Suprapubic skin (tissue), 3 donors: ENCODE results near the gene WSCD1.

Experiments
- CTCF ChIP-seq, 2 donors: fragments of 200-600 bp in 1 of 2; fragments of 450-650 bp in 1 of 2; sonication (generic) in 1 of 2; IDR thresholded peaks; one replicate each; pipeline ENCODE4 v1.5.1; 2016 to 2019; ENCODE audit warnings: antibody characterized with exemption in 2 of 2, mild to moderate bottlenecking in 1 of 2, moderate library complexity in 1 of 2
- POLR2A ChIP-seq, 2 donors: fragments of 450-650 bp; IDR thresholded peaks; one replicate each; pipeline ENCODE4 v1.6.1; 2017; ENCODE audit warnings: antibody characterized with exemption in 2 of 2, mild to moderate bottlenecking in 2 of 2, moderate library complexity in 2 of 2

DNA sequence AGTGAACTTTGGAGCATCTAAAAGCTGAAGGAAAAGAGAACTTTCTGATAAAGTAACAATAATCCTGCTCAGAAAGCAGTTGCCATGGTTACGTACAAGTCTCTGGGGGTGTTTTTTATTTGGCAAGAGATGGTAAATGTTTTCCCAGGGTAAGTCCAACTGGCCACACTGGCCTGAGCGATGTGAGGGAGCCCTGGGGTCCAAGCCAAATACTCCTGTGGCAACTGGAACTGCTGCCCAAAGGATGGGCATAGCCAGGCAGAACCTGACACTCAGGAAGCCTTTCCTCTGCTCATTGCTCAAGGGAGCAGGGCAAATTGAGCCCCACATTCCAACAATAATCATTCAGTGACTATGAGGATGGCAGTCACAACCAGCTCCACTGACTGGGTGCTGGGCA is 26.8 kb upstream of the WSCD1 start:
- TF ChIP-seq CTCF (IDR thresholded peaks at IDR 0.05) (no peak), POLR2A (IDR thresholded peaks at IDR 0.05) (no peak)
